Measurements from ENCODE around the gene STPG2. TPM values are rescaled to one million over a fixed set of nuclear protein-coding genes. Genes with fewer than 3 reads are reported as not detected.

The STPG2 gene
- polyA plus RNA-seq, 6 donors from 2014 or later = 0.17 to 0.55 (median 0.25) TPM; not detected in 3

- no peaks in the 10 kb centered on the region for H3K4me1 Mint-ChIP-seq
- no peak overlapping the region for H3K27ac Mint-ChIP-seq
- ATAC-seq (ENCODE audit: low read depth in 2 of 2) (no peak), DNase-seq (no peak)
- H3K4me3 Mint-ChIP-seq = no peak overlapping the region
- H3K9me3 Mint-ChIP-seq = peaks cover 0 to 5% (median 3%) of the 10 kb centered on the region in 7 donors
- no peaks in the 10 kb centered on the region for H3K27me3 Mint-ChIP-seq
- no peaks in the 10 kb centered on the region for H3K36me3 Mint-ChIP-seq
Measured at GRCh38 chr4:97517939-97518338, 625.3 kb downstream of the STPG2 start.

GRCh38 chr4:97513917-97514316 is 629.4 kb downstream of the STPG2 start:
- no peaks in the 10 kb centered on the region for H3K27me3 Mint-ChIP-seq
- no peaks in the 10 kb centered on the region for H3K4me1 Mint-ChIP-seq
- no peak for DNase-seq
- no peak overlapping the region for H3K4me3 Mint-ChIP-seq
- no peak for ATAC-seq (ENCODE audit: low read depth in 2 of 2)
- H3K27ac Mint-ChIP-seq = no peak overlapping the region
- H3K36me3 Mint-ChIP-seq = no peaks in the 10 kb centered on the region
- peaks cover 0 to 8% (median 4%) of the 10 kb centered on the region in 7 donors for H3K9me3 Mint-ChIP-seq

Other genes with a start within 250 kb of the STPG2 start
- 10 to 100 TPM; 29.0 to 52.2 (median 36.4) TPM for gene RAP1GDS1, start 117.9 kb upstream of the STPG2 start, polyA plus RNA-seq (ENCODE audit: low read depth in 6 of 6)